SK-N-SH (cell line): ENCODE results near the gene MAP3K7CL. TPM values are rescaled to one million over a fixed set of nuclear protein-coding genes. Genes with fewer than 3 reads are reported as not detected.

Source experiments
- CTCF ChIA-PET: fragments of 300-600, 350-600 bp; formaldehyde crosslinking; extraction: SDS; loops from one replicate; lab custom pipeline; 2021; lab: Yijun Ruan, JAX
- POLR2A ChIA-PET: fragments of 350-600 bp; sonication (Branson Sonifier 250); formaldehyde crosslinking; extraction: SDS; loops from one replicate; lab custom pipeline; 2020; ENCODE audit warnings: antibody characterized with exemption, inconsistent platforms; lab: Yijun Ruan, JAX
- DNase-seq: peaks from one replicate; pipeline ENCODE4 v3.0.0; 2012
- H2AFZ ChIP-seq: fragments of 200-600 bp; sonication (generic); 2 replicates; pipeline ENCODE4 v1.8.1; 2016; ENCODE audit warnings: antibody characterized with exemption, mild to moderate bottlenecking, low read depth
- H3F3A ChIP-seq: fragments of 200-600 bp; sonication (generic); replicated peaks from 2 replicates; pipeline ENCODE3; 2016; ENCODE audit warnings: antibody characterized with exemption, mild to moderate bottlenecking; ENCODE audit not compliant: insufficient read depth
- H3K27ac ChIP-seq, 2 experiments: fragments of 200-500 bp in 1 of 2; fragments of 200-600 bp in 1 of 2; sonication (Bioruptor generic) in 1 of 2; sonication (generic), shearing (Covaris generic) in 1 of 2; 2 replicates each; pipeline versions ENCODE4 v1.5.1 to v1.6.1; 2014 to 2016; ENCODE audit warnings: low read depth in 2 of 2, inconsistent platforms in 1 of 2, low read length in 1 of 2, mild to moderate bottlenecking in 1 of 2, mixed read lengths in 1 of 2
- H3K27me3 ChIP-seq: fragments of 200-600 bp; sonication (generic), shearing (Covaris generic); 2 replicates; pipeline ENCODE4 v1.6.1; 2016; ENCODE audit warnings: mixed run types; ENCODE audit not compliant: insufficient read depth
- H3K36me3 ChIP-seq, 2 experiments: fragments of 200-500 bp in 1 of 2; fragments of 200-600 bp in 1 of 2; sonication (Bioruptor generic) in 1 of 2; sonication (generic) in 1 of 2; replicated peaks in 1 of 2; 2 replicates each; pipeline versions ENCODE3 to v1.5.1; 2014 to 2016; ENCODE audit warnings: low read length in 1 of 2, mild to moderate bottlenecking in 1 of 2; ENCODE audit not compliant: insufficient read depth in 2 of 2, control insufficient read depth in 1 of 2
- H3K4me1 ChIP-seq, 2 experiments: fragments of 200-500 bp in 1 of 2; fragments of 200-600 bp in 1 of 2; sonication (Bioruptor generic) in 1 of 2; sonication (generic), shearing (Covaris generic) in 1 of 2; 2 replicates each; pipeline versions ENCODE4 v1.5.1 to v1.6.1; 2014 to 2016; ENCODE audit warnings: low read depth in 1 of 2, low read length in 1 of 2, mixed run types in 1 of 2; ENCODE audit not compliant: insufficient read depth in 2 of 2, control insufficient read depth in 1 of 2
- H3K4me2 ChIP-seq: fragments of 200-600 bp; sonication (generic), shearing (Covaris generic); 2 replicates; pipeline ENCODE4 v1.6.1; 2017; ENCODE audit warnings: mixed run types
- H3K4me3 ChIP-seq, 2 experiments: fragments of 200-500 bp in 1 of 2; fragments of 200-600 bp in 1 of 2; sonication (Bioruptor generic) in 1 of 2; sonication (generic), shearing (Covaris generic) in 1 of 2; 2 replicates each; pipeline versions ENCODE4 v1.5.1 to v1.8.1; 2014 to 2016; ENCODE audit warnings: low read depth in 2 of 2, inconsistent platforms in 1 of 2, low read length in 1 of 2, mild to moderate bottlenecking in 1 of 2, mixed read lengths in 1 of 2, moderate library complexity in 1 of 2
- H3K79me2 ChIP-seq: fragments of 200-600 bp; sonication (generic); 2 replicates; pipeline ENCODE4 v1.8.1; 2017; ENCODE audit warnings: mild to moderate bottlenecking; ENCODE audit not compliant: insufficient read depth
- H3K9ac ChIP-seq: fragments of 200-600 bp; sonication (generic); 2 replicates; pipeline ENCODE4 v1.6.1; 2017; ENCODE audit warnings: mixed run types
- H3K9me2 ChIP-seq: fragments of 200-600 bp; sonication (generic); 2 replicates; pipeline ENCODE4 v1.6.1; 2017; ENCODE audit warnings: mixed run types
- H3K9me3 ChIP-seq: fragments of 200-600 bp; sonication (generic); 2 replicates; pipeline ENCODE4 v1.6.1; 2017; ENCODE audit warnings: mixed run types, mild to moderate bottlenecking, moderate library complexity
- H4K20me1 ChIP-seq: fragments of 200-600 bp; sonication (generic); 2 replicates; pipeline ENCODE4 v1.6.1; 2017; ENCODE audit warnings: mild to moderate bottlenecking, mixed run types; ENCODE audit not compliant: insufficient read depth
- CHD2 ChIP-seq: fragments of 150-350 bp; IDR thresholded peaks from 2 replicates; pipeline ENCODE4 v1.6.1; 2018; ENCODE audit warnings: low read length; ENCODE audit not compliant: partially characterized antibody
- EP300 ChIP-seq, 2 experiments: IDR thresholded peaks; 2 replicates each; pipeline versions ENCODE4 v1.4.0 to v1.6.1; 2012; ENCODE audit warnings: borderline replicate concordance in 1 of 2, low read depth in 1 of 2, low read length in 1 of 2
- EZH2phosphoT487 ChIP-seq: fragments of 200-600 bp; sonication (generic); IDR thresholded peaks from 2 replicates; pipeline ENCODE4 v1.6.1; 2017; ENCODE audit warnings: low read depth, mixed run types, mild to moderate bottlenecking, antibody characterized with exemption, moderate library complexity, borderline replicate concordance
- GABPA ChIP-seq: IDR thresholded peaks from 2 replicates; pipeline ENCODE4 v1.4.0; 2012; ENCODE audit warnings: low read depth, mild to moderate bottlenecking
- JUND ChIP-seq: IDR thresholded peaks from 2 replicates; pipeline ENCODE4 v1.4.0; 2012
- MEF2A ChIP-seq: IDR thresholded peaks from 2 replicates; pipeline ENCODE4 v1.4.0; 2012; ENCODE audit warnings: low read depth, borderline replicate concordance
- POLR2AphosphoS5 ChIP-seq: IDR thresholded peaks from 2 replicates; pipeline ENCODE4 v1.6.1; 2012; ENCODE audit warnings: low read depth, low read length
- RAD21 ChIP-seq: IDR thresholded peaks from 2 replicates; pipeline ENCODE4 v1.6.1; 2012; ENCODE audit warnings: mild to moderate bottlenecking, low read length
- RCOR1 ChIP-seq: fragments of 150-350 bp; IDR thresholded peaks from 2 replicates; pipeline ENCODE4 v1.6.1; 2017; ENCODE audit warnings: antibody characterized with exemption, low read length
- RFX5 ChIP-seq: IDR thresholded peaks from 2 replicates; pipeline ENCODE4 v1.6.1; 2012; ENCODE audit warnings: mild to moderate bottlenecking, improper control_type of control experiment, low read length
- SMC3 ChIP-seq: IDR thresholded peaks from 2 replicates; pipeline ENCODE4 v1.6.1; 2012; ENCODE audit warnings: low read depth, low read length, improper control_type of control experiment
- TAF1 ChIP-seq: IDR thresholded peaks from 2 replicates; pipeline ENCODE4 v1.6.1; 2012; ENCODE audit warnings: low read depth, mild to moderate bottlenecking, low read length, moderate library complexity, borderline replicate concordance
- TEAD4 ChIP-seq: IDR thresholded peaks from 2 replicates; pipeline ENCODE4 v1.4.0; 2012; ENCODE audit warnings: mild to moderate bottlenecking, borderline replicate concordance; ENCODE audit not compliant: insufficient read depth
- YY1 ChIP-seq: IDR thresholded peaks from 2 replicates; pipeline ENCODE4 v1.4.0; 2012; ENCODE audit warnings: low read depth, mild to moderate bottlenecking
- WGBS: methylation state at CpG from one replicate; pipeline ENCODE4 v1.1.6; 2017; ENCODE audit warnings: low lambda C conversion rate; 5-methylcytosine and 5-hydroxymethylcytosine counted together
- polyA plus RNA-seq, 3 experiments: library from polyadenylated mRNA; depleted of rRNA; stranded (reverse); fragments of >200 nt; gene quantifications; 2 replicates each; pipeline ENCODE4 v1.2.3, GENCODE V29; 2012
- TF ChIP-seq, protein P1 (sequence below): IDR thresholded peaks from 2 replicates; pipeline ENCODE4 v1.4.0; 2012; ENCODE audit warnings: low read depth, borderline replicate concordance
- TF ChIP-seq, protein P2 (sequence below): fragments of 200-600 bp; sonication (generic); IDR thresholded peaks from 2 replicates; pipeline ENCODE4 v1.6.1; 2017; ENCODE audit warnings: antibody characterized with exemption, mild to moderate bottlenecking, moderate library complexity
- TF ChIP-seq, protein P3 (sequence below): fragments of 150-350 bp; IDR thresholded peaks from 2 replicates; pipeline ENCODE4 v1.6.1; 2016; ENCODE audit warnings: mild to moderate bottlenecking, low read depth, low read length
- TF ChIP-seq, protein P4 (sequence below): IDR thresholded peaks from 2 replicates; pipeline ENCODE4 v1.4.0; 2012; ENCODE audit warnings: low read depth, borderline replicate concordance
- TF ChIP-seq, protein P5 (sequence below): IDR thresholded peaks from 2 replicates; pipeline ENCODE4 v1.4.0; 2012; ENCODE audit warnings: low read depth

MAP3K7CL gene
- polyA plus RNA-seq, 1 of the 3 experiments (the other 2 are of a cell fraction), result 2.3 TPM

DNA sequence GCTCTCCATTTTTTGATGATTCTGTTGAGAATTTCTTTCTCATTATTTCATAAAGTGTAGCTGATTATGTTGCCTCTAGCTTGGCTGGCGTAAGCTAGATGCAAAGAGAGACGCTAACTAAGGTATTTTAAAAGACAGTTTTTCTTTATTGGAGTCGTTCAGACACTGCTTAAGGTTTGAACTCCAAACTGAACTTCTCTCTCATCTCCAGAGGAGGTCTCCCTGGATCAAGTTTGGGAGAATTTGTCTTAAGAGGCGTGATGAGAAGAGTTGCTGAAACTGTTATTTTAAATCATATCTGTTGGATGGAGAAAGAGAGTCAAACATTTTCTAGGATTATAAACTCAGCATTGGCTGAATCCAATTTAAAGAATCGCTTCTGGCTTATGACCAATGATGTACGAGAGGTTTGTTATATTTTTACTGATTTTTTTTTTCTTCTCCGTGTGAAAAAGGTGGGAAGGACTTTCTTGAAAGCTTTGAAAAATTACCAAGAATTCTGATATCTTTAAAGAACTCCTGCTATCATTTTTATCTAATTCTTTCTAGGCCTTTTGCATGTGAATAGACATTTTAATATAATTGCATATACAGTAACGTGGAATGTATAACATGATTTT, 34.0 kb downstream of the MAP3K7CL start:
- Histone ChIP-seq H3K9ac (peak overlapping the region; percentile 45), H3K36me3 (no peaks in the 10 kb centered on the region), H2AFZ (peak overlapping the region; percentile 89), H3K4me2 (0 out of 2 replicates have a peak overlapping the region, but pooled peaks have one; percentile 48), H3K4me3 (peak overlapping the region in 1 of 2 experiments; percentile 39; a peak in 1 of 4 replicates), H3K79me2 (no peaks in the 10 kb centered on the region), H3K9me3 (no peaks in the 10 kb centered on the region), H3K27ac (peak overlapping the region in 1 of 2 experiments; percentile 44; a peak in 3 of 4 replicates), H3K4me1 (peaks cover 0 to 12% of the 10 kb centered on the region in 2 experiments; a peak in 2 of 4 replicates), H3K27me3 (no peaks in the 10 kb centered on the region), H3F3A (no peaks in the 10 kb centered on the region), H4K20me1 (no peaks in the 10 kb centered on the region), H3K9me2 (no peaks in the 10 kb centered on the region)
- peak; percentile 83 for TF ChIP-seq SMC3
- TF ChIP-seq, protein P1, sequence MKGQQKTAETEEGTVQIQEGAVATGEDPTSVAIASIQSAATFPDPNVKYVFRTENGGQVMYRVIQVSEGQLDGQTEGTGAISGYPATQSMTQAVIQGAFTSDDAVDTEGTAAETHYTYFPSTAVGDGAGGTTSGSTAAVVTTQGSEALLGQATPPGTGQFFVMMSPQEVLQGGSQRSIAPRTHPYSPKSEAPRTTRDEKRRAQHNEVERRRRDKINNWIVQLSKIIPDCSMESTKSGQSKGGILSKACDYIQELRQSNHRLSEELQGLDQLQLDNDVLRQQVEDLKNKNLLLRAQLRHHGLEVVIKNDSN, result no peak
- TF ChIP-seq, protein P2, sequence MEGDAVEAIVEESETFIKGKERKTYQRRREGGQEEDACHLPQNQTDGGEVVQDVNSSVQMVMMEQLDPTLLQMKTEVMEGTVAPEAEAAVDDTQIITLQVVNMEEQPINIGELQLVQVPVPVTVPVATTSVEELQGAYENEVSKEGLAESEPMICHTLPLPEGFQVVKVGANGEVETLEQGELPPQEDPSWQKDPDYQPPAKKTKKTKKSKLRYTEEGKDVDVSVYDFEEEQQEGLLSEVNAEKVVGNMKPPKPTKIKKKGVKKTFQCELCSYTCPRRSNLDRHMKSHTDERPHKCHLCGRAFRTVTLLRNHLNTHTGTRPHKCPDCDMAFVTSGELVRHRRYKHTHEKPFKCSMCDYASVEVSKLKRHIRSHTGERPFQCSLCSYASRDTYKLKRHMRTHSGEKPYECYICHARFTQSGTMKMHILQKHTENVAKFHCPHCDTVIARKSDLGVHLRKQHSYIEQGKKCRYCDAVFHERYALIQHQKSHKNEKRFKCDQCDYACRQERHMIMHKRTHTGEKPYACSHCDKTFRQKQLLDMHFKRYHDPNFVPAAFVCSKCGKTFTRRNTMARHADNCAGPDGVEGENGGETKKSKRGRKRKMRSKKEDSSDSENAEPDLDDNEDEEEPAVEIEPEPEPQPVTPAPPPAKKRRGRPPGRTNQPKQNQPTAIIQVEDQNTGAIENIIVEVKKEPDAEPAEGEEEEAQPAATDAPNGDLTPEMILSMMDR, result peak; percentile 90
- TF ChIP-seq RAD21, result peak; percentile 86
- TF ChIP-seq, protein P3, sequence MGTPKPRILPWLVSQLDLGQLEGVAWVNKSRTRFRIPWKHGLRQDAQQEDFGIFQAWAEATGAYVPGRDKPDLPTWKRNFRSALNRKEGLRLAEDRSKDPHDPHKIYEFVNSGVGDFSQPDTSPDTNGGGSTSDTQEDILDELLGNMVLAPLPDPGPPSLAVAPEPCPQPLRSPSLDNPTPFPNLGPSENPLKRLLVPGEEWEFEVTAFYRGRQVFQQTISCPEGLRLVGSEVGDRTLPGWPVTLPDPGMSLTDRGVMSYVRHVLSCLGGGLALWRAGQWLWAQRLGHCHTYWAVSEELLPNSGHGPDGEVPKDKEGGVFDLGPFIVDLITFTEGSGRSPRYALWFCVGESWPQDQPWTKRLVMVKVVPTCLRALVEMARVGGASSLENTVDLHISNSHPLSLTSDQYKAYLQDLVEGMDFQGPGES, result no peak
- ChIA-PET CTCF (interaction anchor here (0.6 to 2.8 kb wide), 21 partner anchors 9 to 685 kb away, joined by 3 to 21 read pairs (median 4); no protein-coding TSS in a partner anchor), POLR2A (no interaction called here)
- peak; percentile 28 for DNase-seq
- 13% methylated on average over 8 of the region's 8 CpGs for WGBS

DNA sequence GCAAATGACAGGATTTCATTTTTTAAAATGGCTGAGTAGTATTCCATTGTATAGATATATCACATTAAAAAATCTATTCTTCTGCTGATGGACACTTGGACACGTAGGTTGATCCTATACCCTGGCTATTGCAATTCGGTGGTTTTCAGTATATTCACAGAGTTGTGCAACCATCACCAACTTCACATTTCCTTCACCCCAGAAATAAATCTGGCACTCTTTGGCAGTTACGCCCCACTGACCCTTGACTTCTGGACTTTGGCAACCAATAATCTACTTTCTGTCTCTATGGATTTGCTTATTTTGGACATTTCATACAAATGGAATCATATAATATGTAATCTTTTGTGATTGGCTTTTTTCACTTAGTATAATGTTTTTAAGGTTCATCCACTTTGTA, 35.9 kb downstream of the MAP3K7CL start:
- TF ChIP-seq POLR2AphosphoS5, result no peak
- no peak for TF ChIP-seq EP300 (IDR thresholded peaks at IDR 0.05; ENCODE audit: borderline replicate concordance in 1 of 2, low read depth in 1 of 2, low read length in 1 of 2)
- TF ChIP-seq TEAD4, result no peak
- TF ChIP-seq, protein P4, sequence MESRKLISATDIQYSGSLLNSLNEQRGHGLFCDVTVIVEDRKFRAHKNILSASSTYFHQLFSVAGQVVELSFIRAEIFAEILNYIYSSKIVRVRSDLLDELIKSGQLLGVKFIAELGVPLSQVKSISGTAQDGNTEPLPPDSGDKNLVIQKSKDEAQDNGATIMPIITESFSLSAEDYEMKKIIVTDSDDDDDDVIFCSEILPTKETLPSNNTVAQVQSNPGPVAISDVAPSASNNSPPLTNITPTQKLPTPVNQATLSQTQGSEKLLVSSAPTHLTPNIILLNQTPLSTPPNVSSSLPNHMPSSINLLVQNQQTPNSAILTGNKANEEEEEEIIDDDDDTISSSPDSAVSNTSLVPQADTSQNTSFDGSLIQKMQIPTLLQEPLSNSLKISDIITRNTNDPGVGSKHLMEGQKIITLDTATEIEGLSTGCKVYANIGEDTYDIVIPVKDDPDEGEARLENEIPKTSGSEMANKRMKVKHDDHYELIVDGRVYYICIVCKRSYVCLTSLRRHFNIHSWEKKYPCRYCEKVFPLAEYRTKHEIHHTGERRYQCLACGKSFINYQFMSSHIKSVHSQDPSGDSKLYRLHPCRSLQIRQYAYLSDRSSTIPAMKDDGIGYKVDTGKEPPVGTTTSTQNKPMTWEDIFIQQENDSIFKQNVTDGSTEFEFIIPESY, result no peak
- TF ChIP-seq, protein P5, sequence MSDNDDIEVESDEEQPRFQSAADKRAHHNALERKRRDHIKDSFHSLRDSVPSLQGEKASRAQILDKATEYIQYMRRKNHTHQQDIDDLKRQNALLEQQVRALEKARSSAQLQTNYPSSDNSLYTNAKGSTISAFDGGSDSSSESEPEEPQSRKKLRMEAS, result no peak
- no peak for TF ChIP-seq JUND
- no peak for TF ChIP-seq EZH2phosphoT487
- no peak for TF ChIP-seq GABPA
- TF ChIP-seq TAF1, result no peak
- no peak for TF ChIP-seq YY1
- no peak for TF ChIP-seq MEF2A
- no peak for TF ChIP-seq RFX5
- TF ChIP-seq CHD2, result no peak
- no peak for TF ChIP-seq RCOR1
- no peak for DNase-seq
- H3K9me3 ChIP-seq, result no peaks in the 10 kb centered on the region
- no peak overlapping the region for H3K4me3 ChIP-seq
- H3K27ac ChIP-seq, result no peak overlapping the region
- H3F3A ChIP-seq, result no peaks in the 10 kb centered on the region
- H3K27me3 ChIP-seq, result no peaks in the 10 kb centered on the region
- CTCF ChIA-PET, result no interaction called here
- no peak overlapping the region for H3K9ac ChIP-seq
- POLR2A ChIA-PET, result no interaction called here
- H3K79me2 ChIP-seq, result no peaks in the 10 kb centered on the region
- no peaks in the 10 kb centered on the region for H3K36me3 ChIP-seq
- no peak overlapping the region for H3K4me2 ChIP-seq
- peaks cover 0 to 12% of the 10 kb centered on the region in 2 experiments; a peak in 2 of 4 replicates for H3K4me1 ChIP-seq
- no peaks in the 10 kb centered on the region for H4K20me1 ChIP-seq
- WGBS, result 87% methylated on average over 3 of the region's 3 CpGs
- H3K9me2 ChIP-seq, result no peaks in the 10 kb centered on the region
- H2AFZ ChIP-seq, result no peak overlapping the region
